ENCODE data around the gene EPSTI1.

The EPSTI1 gene

DNA sequence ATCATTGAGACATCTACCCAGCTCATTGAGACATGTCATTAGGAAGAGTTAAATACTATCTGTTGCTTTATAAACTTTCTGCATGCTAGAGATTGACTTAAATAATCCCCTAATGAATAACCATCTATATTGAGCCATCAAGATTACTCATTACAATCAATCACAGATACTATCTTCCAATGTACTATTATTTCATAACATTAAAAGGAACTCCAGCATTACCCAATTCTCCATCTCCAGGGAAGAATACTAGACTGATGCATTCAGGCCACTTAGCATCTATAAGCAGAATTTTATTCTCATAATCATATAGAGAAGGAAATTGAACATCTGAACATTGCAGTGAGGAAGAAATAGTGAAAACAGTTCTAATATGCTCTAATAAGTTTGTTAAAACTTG, 8.0 kb downstream of the EPSTI1 start:
- Histone ChIP-seq H3K9ac (ENCODE audit: insufficient read length, low read depth) (no peak overlapping the region), H3K4me3 (ENCODE audit: insufficient read length, low read depth) (no peak overlapping the region), H3K9me3 (ENCODE audit: insufficient read depth, low read length) (no peaks in the 10 kb centered on the region), H3K4me1 (ENCODE audit: insufficient read depth, insufficient read length) (no peaks in the 10 kb centered on the region), H3K36me3 (ENCODE audit: insufficient read depth, insufficient read length, low read length) (no peaks in the 10 kb centered on the region), H3K27me3 (ENCODE audit: insufficient read depth, insufficient read length) (no peaks in the 10 kb centered on the region)
- DNase-seq (ENCODE audit: low read depth, low spot score) = no peak
- TF ChIP-seq SUZ12 (IDR thresholded peaks at IDR 0.05; ENCODE audit: extremely low read depth, insufficient read depth, insufficient read length) = no peak
- TF ChIP-seq YY1 (IDR thresholded peaks at IDR 0.05; ENCODE audit: insufficient read depth, insufficient read length) = no peak
- TF ChIP-seq ZNF274 (IDR thresholded peaks at IDR 0.05; ENCODE audit: low read depth, low read length) = no peak

DNA sequence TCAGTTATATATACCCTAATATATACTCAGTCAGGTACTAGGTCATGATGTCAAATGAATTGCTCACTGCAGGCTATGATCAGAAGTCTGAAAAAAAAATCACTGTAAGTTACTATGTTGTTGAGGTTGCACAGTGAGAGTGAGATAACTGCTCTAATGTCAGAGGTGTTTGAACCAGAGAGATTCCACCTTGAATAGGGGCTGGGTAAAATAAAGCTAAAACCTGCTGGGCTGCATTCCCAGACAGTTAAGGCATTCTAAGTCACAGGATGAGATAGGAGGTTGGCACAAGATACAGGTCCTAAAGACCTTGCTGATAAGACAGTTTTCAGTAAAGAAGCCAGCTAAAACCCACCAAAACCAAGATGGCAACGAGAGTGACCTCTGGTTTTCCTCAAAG, 10.2 kb downstream of the EPSTI1 start:
- DNase-seq (ENCODE audit: low read depth, low spot score) = no peak
- Histone ChIP-seq H3K36me3 (ENCODE audit: insufficient read depth, insufficient read length, low read length) (no peaks in the 10 kb centered on the region), H3K27me3 (ENCODE audit: insufficient read depth, insufficient read length) (no peaks in the 10 kb centered on the region), H3K4me1 (ENCODE audit: insufficient read depth, insufficient read length) (no peaks in the 10 kb centered on the region), H3K4me3 (ENCODE audit: insufficient read length, low read depth) (no peak overlapping the region), H3K9me3 (ENCODE audit: insufficient read depth, low read length) (no peaks in the 10 kb centered on the region; the same call in 1 of the 2 replicates), H3K9ac (ENCODE audit: insufficient read length, low read depth) (no peak overlapping the region)
- TF ChIP-seq ZNF274 (IDR thresholded peaks at IDR 0.05; ENCODE audit: low read depth, low read length) (no peak), SUZ12 (IDR thresholded peaks at IDR 0.05; ENCODE audit: extremely low read depth, insufficient read depth, insufficient read length) (no peak), YY1 (IDR thresholded peaks at IDR 0.05; ENCODE audit: insufficient read depth, insufficient read length) (no peak)

DNA sequence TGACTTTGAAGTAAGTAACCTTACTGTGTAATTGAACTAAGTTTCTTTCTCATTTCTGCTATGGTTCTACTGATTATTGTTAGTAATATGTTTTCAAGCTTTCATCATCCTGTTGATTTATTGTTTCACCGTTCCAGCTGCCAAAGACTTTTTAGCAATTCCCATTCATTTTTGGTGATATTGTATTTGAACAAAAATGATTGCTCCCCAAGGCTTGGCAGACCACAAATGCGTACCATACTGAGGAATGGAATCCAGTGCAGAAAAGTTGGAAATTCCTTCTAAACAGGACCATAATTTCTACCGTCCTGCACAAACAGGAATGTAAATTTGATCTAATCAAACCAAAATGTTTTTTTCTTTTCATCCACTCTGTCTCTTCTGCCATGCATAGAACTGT, 10.7 kb downstream of the EPSTI1 start:
- no peaks in the 10 kb centered on the region; the same call in 1 of the 2 replicates for H3K9me3 ChIP-seq (ENCODE audit: insufficient read depth, low read length)
- H3K36me3 ChIP-seq (ENCODE audit: insufficient read depth, insufficient read length, low read length) = no peaks in the 10 kb centered on the region
- H3K4me1 ChIP-seq (ENCODE audit: insufficient read depth, insufficient read length) = no peaks in the 10 kb centered on the region
- DNase-seq (ENCODE audit: low read depth, low spot score) = no peak
- no peak for TF ChIP-seq SUZ12 (IDR thresholded peaks at IDR 0.05; ENCODE audit: extremely low read depth, insufficient read depth, insufficient read length)
- TF ChIP-seq ZNF274 (IDR thresholded peaks at IDR 0.05; ENCODE audit: low read depth, low read length) = no peak
- TF ChIP-seq YY1 (IDR thresholded peaks at IDR 0.05; ENCODE audit: insufficient read depth, insufficient read length) = no peak
- no peak overlapping the region for H3K4me3 ChIP-seq (ENCODE audit: insufficient read length, low read depth)
- no peaks in the 10 kb centered on the region for H3K27me3 ChIP-seq (ENCODE audit: insufficient read depth, insufficient read length)
- no peak overlapping the region for H3K9ac ChIP-seq (ENCODE audit: insufficient read length, low read depth)

DNA sequence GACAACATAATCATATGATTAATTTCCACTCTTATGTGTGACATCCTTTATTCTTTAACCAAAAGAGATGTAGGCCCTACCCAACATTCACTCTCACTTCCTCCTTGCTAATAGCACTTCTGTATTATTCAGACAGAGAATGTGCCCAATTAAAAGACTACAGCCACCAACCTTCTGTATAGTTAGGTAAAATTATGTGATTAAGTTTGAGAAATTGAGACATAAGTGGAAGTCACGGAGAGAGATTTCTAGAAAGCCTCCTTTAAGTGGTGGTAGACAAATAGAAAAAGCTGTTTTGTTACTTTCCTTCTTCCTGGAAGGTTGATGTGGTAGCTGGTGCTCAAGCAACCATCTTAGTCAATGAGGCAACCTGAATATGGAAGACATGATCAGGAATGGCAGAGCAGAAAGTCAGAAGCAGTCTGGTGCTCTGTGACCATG, 14.8 kb downstream of the EPSTI1 start:
- Histone ChIP-seq H3K27me3 (ENCODE audit: insufficient read depth, insufficient read length) (no peaks in the 10 kb centered on the region), H3K9ac (ENCODE audit: insufficient read length, low read depth) (no peak overlapping the region), H3K4me3 (ENCODE audit: insufficient read length, low read depth) (no peak overlapping the region), H3K4me1 (ENCODE audit: insufficient read depth, insufficient read length) (no peaks in the 10 kb centered on the region), H3K9me3 (ENCODE audit: insufficient read depth, low read length) (peaks cover 12% of the 10 kb centered on the region; the same call in 1 of the 2 replicates), H3K36me3 (ENCODE audit: insufficient read depth, insufficient read length, low read length) (no peaks in the 10 kb centered on the region)
- TF ChIP-seq ZNF274 (IDR thresholded peaks at IDR 0.05; ENCODE audit: low read depth, low read length) (no peak), SUZ12 (IDR thresholded peaks at IDR 0.05; ENCODE audit: extremely low read depth, insufficient read depth, insufficient read length) (no peak), YY1 (IDR thresholded peaks at IDR 0.05; ENCODE audit: insufficient read depth, insufficient read length) (no peak)
- no peak for DNase-seq (ENCODE audit: low read depth, low spot score)

DNA sequence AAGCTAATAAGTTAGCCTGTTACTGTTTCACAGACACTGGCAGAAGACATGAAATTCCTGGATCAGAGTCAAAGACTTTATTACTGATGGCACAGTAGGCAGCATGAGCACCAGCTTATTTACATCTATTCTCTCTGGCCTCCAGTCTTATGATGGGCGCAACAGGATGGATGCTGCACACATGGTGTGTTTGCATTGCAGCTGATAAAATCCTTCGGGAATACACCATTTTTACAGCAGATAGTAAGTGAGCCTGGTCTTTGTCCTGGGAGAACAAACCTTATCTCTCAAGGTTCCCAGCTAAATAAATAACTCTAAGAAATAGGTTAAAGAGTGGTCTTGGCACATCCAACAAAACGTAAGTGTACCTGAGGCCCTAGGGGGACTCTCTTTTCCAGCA, 16.0 kb downstream of the EPSTI1 start:
- H3K4me1 ChIP-seq (ENCODE audit: insufficient read depth, insufficient read length) = no peaks in the 10 kb centered on the region
- no peak for TF ChIP-seq SUZ12 (IDR thresholded peaks at IDR 0.05; ENCODE audit: extremely low read depth, insufficient read depth, insufficient read length)
- TF ChIP-seq YY1 (IDR thresholded peaks at IDR 0.05; ENCODE audit: insufficient read depth, insufficient read length) = no peak
- no peak for TF ChIP-seq ZNF274 (IDR thresholded peaks at IDR 0.05; ENCODE audit: low read depth, low read length)
- H3K27me3 ChIP-seq (ENCODE audit: insufficient read depth, insufficient read length) = no peaks in the 10 kb centered on the region
- H3K36me3 ChIP-seq (ENCODE audit: insufficient read depth, insufficient read length, low read length) = no peaks in the 10 kb centered on the region
- no peak overlapping the region for H3K4me3 ChIP-seq (ENCODE audit: insufficient read length, low read depth)
- no peak overlapping the region for H3K9ac ChIP-seq (ENCODE audit: insufficient read length, low read depth)
- peaks cover 12% of the 10 kb centered on the region; the same call in 1 of the 2 replicates for H3K9me3 ChIP-seq (ENCODE audit: insufficient read depth, low read length)
- DNase-seq (ENCODE audit: low read depth, low spot score) = no peak

DNA sequence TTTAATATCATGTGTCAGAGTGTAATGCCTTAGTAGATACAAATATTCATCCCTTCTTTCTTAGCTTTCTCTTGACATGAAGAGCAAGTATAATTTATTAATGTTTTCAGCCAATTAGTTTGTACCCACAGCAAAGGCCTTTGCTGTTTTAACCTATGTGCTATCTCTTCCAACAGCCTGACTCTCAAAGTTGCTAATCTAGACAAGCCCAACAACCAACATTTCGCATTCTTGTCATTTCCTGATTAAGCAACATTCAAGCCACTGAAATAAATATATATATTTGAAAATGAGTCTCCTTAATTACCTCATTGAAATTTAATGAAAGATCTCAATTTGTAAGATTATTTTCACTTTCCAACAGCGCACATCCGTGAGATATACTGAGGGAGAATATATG, 18.5 kb downstream of the EPSTI1 start:
- DNase-seq (ENCODE audit: low read depth, low spot score) = no peak
- Histone ChIP-seq H3K4me1 (ENCODE audit: insufficient read depth, insufficient read length) (no peaks in the 10 kb centered on the region), H3K27me3 (ENCODE audit: insufficient read depth, insufficient read length) (no peaks in the 10 kb centered on the region), H3K36me3 (ENCODE audit: insufficient read depth, insufficient read length, low read length) (no peaks in the 10 kb centered on the region), H3K9me3 (ENCODE audit: insufficient read depth, low read length) (peaks cover 12% of the 10 kb centered on the region; the same call in 1 of the 2 replicates), H3K4me3 (ENCODE audit: insufficient read length, low read depth) (no peak overlapping the region), H3K9ac (ENCODE audit: insufficient read length, low read depth) (no peak overlapping the region)
- TF ChIP-seq SUZ12 (IDR thresholded peaks at IDR 0.05; ENCODE audit: extremely low read depth, insufficient read depth, insufficient read length) (no peak), ZNF274 (IDR thresholded peaks at IDR 0.05; ENCODE audit: low read depth, low read length) (no peak), YY1 (IDR thresholded peaks at IDR 0.05; ENCODE audit: insufficient read depth, insufficient read length) (no peak)

DNA sequence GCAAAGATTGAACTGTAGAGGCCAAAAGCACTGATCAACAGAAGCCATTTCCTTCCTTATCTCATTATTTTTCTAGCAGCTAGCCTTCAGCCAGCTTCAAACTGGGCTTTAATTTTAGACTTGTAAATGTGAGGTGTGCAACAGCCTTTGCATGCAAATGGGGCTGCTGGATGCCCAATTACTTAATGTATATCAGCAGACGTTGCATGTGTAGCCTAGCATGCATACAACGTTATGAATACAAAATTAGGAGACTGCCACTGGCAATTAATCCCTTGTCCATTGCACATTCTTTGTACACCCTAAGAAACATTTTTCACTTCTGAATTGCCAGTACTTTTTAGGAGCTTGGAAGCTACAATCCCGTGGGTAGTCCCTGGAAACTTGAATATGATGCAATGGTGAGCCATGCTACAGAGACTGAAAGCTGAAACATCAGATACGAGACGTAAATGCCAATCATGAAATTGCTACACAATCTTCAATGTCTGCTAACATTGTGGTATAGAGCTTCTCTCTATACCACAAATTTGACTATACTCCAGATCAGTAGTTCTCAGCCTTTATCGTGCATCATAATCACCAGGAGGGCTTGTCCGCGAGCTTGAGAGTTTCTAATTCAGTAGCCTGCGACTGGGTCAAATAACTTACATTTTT, 20.2 kb downstream of the EPSTI1 start:
- H3K4me3 ChIP-seq (ENCODE audit: insufficient read length, low read depth) = no peak overlapping the region

More for the DNA sequence above, 20.2 kb downstream of the EPSTI1 start:
- Histone ChIP-seq H3K9me3 (ENCODE audit: insufficient read depth, low read length) (0 out of 2 replicates have a peak, but pooled peaks cover 12% of the 10 kb centered on the region), H3K4me1 (ENCODE audit: insufficient read depth, insufficient read length) (no peaks in the 10 kb centered on the region), H3K36me3 (ENCODE audit: insufficient read depth, insufficient read length, low read length) (no peaks in the 10 kb centered on the region), H3K9ac (ENCODE audit: insufficient read length, low read depth) (no peak overlapping the region), H3K27me3 (ENCODE audit: insufficient read depth, insufficient read length) (no peaks in the 10 kb centered on the region)
- no peak for DNase-seq (ENCODE audit: low read depth, low spot score)
- TF ChIP-seq YY1 (IDR thresholded peaks at IDR 0.05; ENCODE audit: insufficient read depth, insufficient read length) (no peak), SUZ12 (IDR thresholded peaks at IDR 0.05; ENCODE audit: extremely low read depth, insufficient read depth, insufficient read length) (no peak), ZNF274 (IDR thresholded peaks at IDR 0.05; ENCODE audit: low read depth, low read length) (no peak)

All from NT2/D1 (cell line).